A204.1 (cell line): Measurements from ENCODE around the gene GPR87.

Source experiments
- FAIRE-seq: peaks from 2 replicates; lab custom pipeline; 2012; peaks lifted over from hg19 to GRCh38; lab: Jason Lieb, UNC

Gene GPR87

GRCh38 chr3:151316267-151316991 lies at the start of gene GPR87:
TSS of gene GPR87 (minus strand) at chr3:151316820. CDS start at chr3:151300100, 16,720 bp downstream.
- FAIRE-seq, result no peak

GRCh38 chr3:151362751-151363174 lies 46.1 kb upstream of the GPR87 start:
- FAIRE-seq, result no peak

- no peak for FAIRE-seq
Measured at GRCh38 chr3:151357463-151357850, 40.8 kb upstream of the GPR87 start.

GRCh38 chr3:151356794-151357462 lies 40.3 kb upstream of the GPR87 start:
- no peak for FAIRE-seq

GRCh38 chr3:151351648-151352047 lies 35.0 kb upstream of the GPR87 start:
- FAIRE-seq, result no peak

GRCh38 chr3:151351219-151351618 lies 34.6 kb upstream of the GPR87 start:
- no peak for FAIRE-seq

- FAIRE-seq, result no peak
Measured at GRCh38 chr3:151350656-151351055, 34.0 kb upstream of the GPR87 start.

GRCh38 chr3:151347432-151347831 lies 30.8 kb upstream of the GPR87 start:
- FAIRE-seq, result no peak

- FAIRE-seq, result no peak
Measured at GRCh38 chr3:151346292-151346691, 29.7 kb upstream of the GPR87 start.

GRCh38 chr3:151345859-151346258 lies 29.2 kb upstream of the GPR87 start:
- no peak for FAIRE-seq

- FAIRE-seq, result no peak
Measured at GRCh38 chr3:151331696-151332095, 15.1 kb upstream of the GPR87 start.

GRCh38 chr3:151330899-151331298 lies 14.3 kb upstream of the GPR87 start:
- no peak for FAIRE-seq

GRCh38 chr3:151330379-151330778 lies 13.8 kb upstream of the GPR87 start:
- no peak for FAIRE-seq

GRCh38 chr3:151329363-151329762 lies 12.7 kb upstream of the GPR87 start, which contains the start of gene P2RY13:
TSS of gene P2RY13 (minus strand) at chr3:151329549. CDS start at chr3:151329528, 21 bp downstream.
- no peak for FAIRE-seq

GRCh38 chr3:151328298-151328995 lies 11.8 kb upstream of the GPR87 start:
- FAIRE-seq, result no peak

- peak; percentile 87 for FAIRE-seq
Measured at GRCh38 chr3:151327571-151328198, 11.1 kb upstream of the GPR87 start.

GRCh38 chr3:151322511-151322910 lies 5.9 kb upstream of the GPR87 start:
- FAIRE-seq, result no peak

- FAIRE-seq, result no peak
Measured at GRCh38 chr3:151321526-151321925, 4.9 kb upstream of the GPR87 start.

- no peak for FAIRE-seq
Measured at GRCh38 chr3:151320131-151320530, 3.5 kb upstream of the GPR87 start.

GRCh38 chr3:151319628-151320027 lies 3.0 kb upstream of the GPR87 start:
- no peak for FAIRE-seq

GRCh38 chr3:151318991-151319390 lies 2.4 kb upstream of the GPR87 start:
- no peak for FAIRE-seq

GRCh38 chr3:151318313-151318712 lies 1.7 kb upstream of the GPR87 start:
- no peak for FAIRE-seq

- FAIRE-seq, result no peak
Measured at GRCh38 chr3:151315846-151316245, 774 bp downstream of the GPR87 start.
